Hepatocyte (in vitro differentiated cells): Measurements from ENCODE around the gene EPM2AIP1.

ENCODE experiments used
- CTCF ChIP-seq: fragments of 200-600 bp; sonication (generic); IDR thresholded peaks from 2 replicates; pipeline ENCODE4 v1.5.1; 2016; ENCODE audit warnings: antibody characterized with exemption, mild to moderate bottlenecking; ENCODE audit not compliant: poor library complexity
- EZH2 ChIP-seq: fragments of 200-600 bp; sonication (generic); IDR thresholded peaks from 2 replicates; pipeline ENCODE4 v1.6.1; 2016; ENCODE audit warnings: antibody characterized with exemption, mild to moderate bottlenecking, borderline replicate concordance

GRCh38 chr3:37029111-37029510, 36.2 kb upstream of the EPM2AIP1 start:
- TF ChIP-seq CTCF (no peak), EZH2 (no peak)
